Endothelial cell (in vitro differentiated cells): Measurements from ENCODE around the gene VTN. TPM values are rescaled to one million over a fixed set of nuclear protein-coding genes. Genes with fewer than 3 reads are reported as not detected.
A peak's percentile ranks its signal among the peaks of the same experiment; 100 is the strongest.

Experiments
- DNase-seq: peaks from one replicate; pipeline ENCODE4 v3.0.0; 2021; ENCODE audit warnings: low spot score
- H3K27ac Mint-ChIP-seq: one replicate; pipeline ENCODE4 v1.8.0; 2021; ENCODE audit warnings: mixed read lengths, inconsistent platforms; ENCODE audit not compliant: unreplicated experiment
- H3K27me3 Mint-ChIP-seq: one replicate; pipeline ENCODE4 v1.8.0; 2021; ENCODE audit warnings: mild to moderate bottlenecking, moderate library complexity, mixed read lengths, inconsistent platforms; ENCODE audit not compliant: unreplicated experiment
- H3K36me3 Mint-ChIP-seq: one replicate; pipeline ENCODE4 v1.8.0; 2021; ENCODE audit warnings: mild to moderate bottlenecking, low read depth, mixed read lengths, inconsistent platforms; ENCODE audit not compliant: unreplicated experiment
- H3K4me1 Mint-ChIP-seq: one replicate; pipeline ENCODE4 v1.8.0; 2021; ENCODE audit warnings: mild to moderate bottlenecking, mixed read lengths, inconsistent platforms; ENCODE audit not compliant: unreplicated experiment
- H3K4me3 Mint-ChIP-seq: one replicate; pipeline ENCODE4 v1.8.0; 2021; ENCODE audit warnings: mild to moderate bottlenecking, mixed read lengths, inconsistent platforms; ENCODE audit not compliant: unreplicated experiment
- H3K9me3 Mint-ChIP-seq: one replicate; pipeline ENCODE4 v1.8.0; 2021; ENCODE audit warnings: mixed read lengths, inconsistent platforms; ENCODE audit not compliant: unreplicated experiment
- total RNA-seq: library from RNA; stranded (reverse); fragmentation: NEBNext Ultra II Directional; extraction: Animal tissue kit (Norgen Biotek cat#: 25700); gene quantifications from one replicate; pipeline ENCODE4 v1.2.1, GENCODE V29; 2021; ENCODE audit not compliant: unreplicated experiment
- TF ChIP-seq, protein P1 (sequence below): fragments of 200-600 bp; sonication (generic); IDR thresholded peaks from one replicate; pipeline ENCODE4 v1.5.0; 2021; ENCODE audit warnings: antibody characterized with exemption; ENCODE audit not compliant: unreplicated experiment

VTN gene
- total RNA-seq, 1 donor from 2014 or later = not detected

DNA sequence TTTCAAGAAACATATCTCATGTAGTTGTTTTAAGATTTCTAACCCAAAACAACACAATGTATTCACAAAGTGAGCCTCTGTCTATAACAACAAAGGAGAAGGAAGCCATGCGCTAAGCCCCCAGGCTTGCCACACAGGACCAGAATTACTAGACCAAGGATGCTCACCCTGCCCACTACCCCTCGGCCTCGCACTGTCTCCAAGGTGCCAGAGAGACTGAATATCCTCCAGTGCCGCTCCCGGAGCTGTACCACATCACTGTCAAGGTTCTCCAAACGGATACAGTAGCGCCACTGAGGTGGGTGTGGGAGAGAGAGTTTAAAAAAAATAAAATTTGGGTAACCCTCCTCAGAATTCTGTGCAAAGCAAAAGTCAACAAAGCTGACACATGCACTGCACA is 19.8 kb downstream of the VTN start:
- Mint-ChIP-seq H3K27me3 (peaks cover 4% of the 10 kb centered on the region), H3K4me1 (no peaks in the 10 kb centered on the region), H3K36me3 (peaks cover 55% of the 10 kb centered on the region), H3K27ac (no peak overlapping the region), H3K9me3 (no peaks in the 10 kb centered on the region), H3K4me3 (no peak overlapping the region)
- no peak for DNase-seq
- TF ChIP-seq, protein P1, sequence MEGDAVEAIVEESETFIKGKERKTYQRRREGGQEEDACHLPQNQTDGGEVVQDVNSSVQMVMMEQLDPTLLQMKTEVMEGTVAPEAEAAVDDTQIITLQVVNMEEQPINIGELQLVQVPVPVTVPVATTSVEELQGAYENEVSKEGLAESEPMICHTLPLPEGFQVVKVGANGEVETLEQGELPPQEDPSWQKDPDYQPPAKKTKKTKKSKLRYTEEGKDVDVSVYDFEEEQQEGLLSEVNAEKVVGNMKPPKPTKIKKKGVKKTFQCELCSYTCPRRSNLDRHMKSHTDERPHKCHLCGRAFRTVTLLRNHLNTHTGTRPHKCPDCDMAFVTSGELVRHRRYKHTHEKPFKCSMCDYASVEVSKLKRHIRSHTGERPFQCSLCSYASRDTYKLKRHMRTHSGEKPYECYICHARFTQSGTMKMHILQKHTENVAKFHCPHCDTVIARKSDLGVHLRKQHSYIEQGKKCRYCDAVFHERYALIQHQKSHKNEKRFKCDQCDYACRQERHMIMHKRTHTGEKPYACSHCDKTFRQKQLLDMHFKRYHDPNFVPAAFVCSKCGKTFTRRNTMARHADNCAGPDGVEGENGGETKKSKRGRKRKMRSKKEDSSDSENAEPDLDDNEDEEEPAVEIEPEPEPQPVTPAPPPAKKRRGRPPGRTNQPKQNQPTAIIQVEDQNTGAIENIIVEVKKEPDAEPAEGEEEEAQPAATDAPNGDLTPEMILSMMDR = no peak

GRCh38 chr17:28348979-28349378 is 21.1 kb downstream of the VTN start:
- Mint-ChIP-seq H3K9me3 (no peaks in the 10 kb centered on the region), H3K27me3 (peaks cover 4% of the 10 kb centered on the region), H3K4me3 (no peak overlapping the region), H3K4me1 (no peaks in the 10 kb centered on the region), H3K36me3 (peaks cover 50% of the 10 kb centered on the region), H3K27ac (peak overlapping the region; percentile 52)
- TF ChIP-seq, protein P1 = no peak
- DNase-seq = no peak

DNA sequence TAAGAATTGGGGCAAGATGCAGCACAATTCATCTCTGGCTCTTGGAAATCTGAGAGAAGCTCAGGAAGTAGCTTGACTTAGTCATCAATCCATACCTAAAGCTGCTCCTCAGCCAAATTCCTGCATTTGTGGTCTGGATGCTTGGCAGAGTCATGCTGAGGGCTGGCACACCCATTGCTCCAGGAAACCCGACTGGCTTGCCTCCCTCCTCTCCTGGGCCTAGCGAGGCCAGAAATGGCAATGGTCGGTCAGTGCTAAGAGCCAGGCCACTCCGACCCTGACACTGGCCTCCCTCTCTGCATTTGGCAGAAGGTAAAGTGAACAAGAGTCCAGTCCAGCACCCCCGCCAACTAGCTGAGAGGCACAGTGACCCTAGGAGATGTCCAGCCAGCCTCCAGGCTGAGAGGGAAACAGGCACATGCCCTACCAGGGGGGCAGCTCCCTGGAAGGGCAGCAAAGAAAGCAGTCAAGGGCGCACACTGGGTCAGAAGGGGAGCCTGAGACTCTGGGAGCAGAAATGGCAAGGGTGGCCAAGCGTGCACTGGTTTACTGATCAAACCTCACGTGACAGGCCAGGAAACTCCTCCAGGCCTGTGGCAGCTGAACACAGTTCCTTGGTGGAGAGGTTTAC is 22.7 kb downstream of the VTN start:
- DNase-seq = no peak
- Mint-ChIP-seq H3K4me1 (no peaks in the 10 kb centered on the region), H3K36me3 (peaks cover 51% of the 10 kb centered on the region), H3K4me3 (no peak overlapping the region), H3K9me3 (no peaks in the 10 kb centered on the region), H3K27ac (no peak overlapping the region), H3K27me3 (peaks cover 3% of the 10 kb centered on the region)
- TF ChIP-seq, protein P1 = no peak

- peak; percentile 23 for DNase-seq
Measured at GRCh38 chr17:28346746-28347246, 23.3 kb downstream of the VTN start.

GRCh38 chr17:28346199-28346580 is 23.9 kb downstream of the VTN start:
- Mint-ChIP-seq H3K4me1 (no peaks in the 10 kb centered on the region), H3K36me3 (peaks cover 47% of the 10 kb centered on the region), H3K27ac (no peak overlapping the region), H3K9me3 (no peaks in the 10 kb centered on the region), H3K4me3 (no peak overlapping the region), H3K27me3 (peaks cover 3% of the 10 kb centered on the region)
- DNase-seq = no peak
- TF ChIP-seq, protein P1 = no peak

More at GRCh38 chr17:28346746-28347246, 23.3 kb downstream of the VTN start:
- H3K4me3 Mint-ChIP-seq = no peak overlapping the region
- H3K36me3 Mint-ChIP-seq = peaks cover 53% of the 10 kb centered on the region
- H3K27ac Mint-ChIP-seq = no peak overlapping the region
- no peaks in the 10 kb centered on the region for H3K9me3 Mint-ChIP-seq
- H3K27me3 Mint-ChIP-seq = peaks cover 3% of the 10 kb centered on the region
- no peaks in the 10 kb centered on the region for H3K4me1 Mint-ChIP-seq
- TF ChIP-seq, protein P1 = peak; percentile 17
